CD4-positive, alpha-beta T cell treated with Interleukin-6 for 4 hours (primary cell): ENCODE data around the gene SERPINA3.

ENCODE experiments used
- DNase-seq: peaks from one replicate; pipeline ENCODE4 v3.0.0-alpha.2; 2020; ENCODE audit warnings: mixed read lengths

The SERPINA3 gene

GRCh38 chr14:94613720-94614644 is 1.8 kb downstream of the SERPINA3 start:
- no peak for DNase-seq

GRCh38 chr14:94614802-94615201 is 2.6 kb downstream of the SERPINA3 start:
- DNase-seq: no peak

GRCh38 chr14:94615254-94615653 is 3.1 kb downstream of the SERPINA3 start:
- DNase-seq: no peak

GRCh38 chr14:94615823-94616570 is 3.8 kb downstream of the SERPINA3 start:
- no peak for DNase-seq

GRCh38 chr14:94617366-94617941 is 5.3 kb downstream of the SERPINA3 start:
- no peak for DNase-seq

GRCh38 chr14:94617988-94618822 is 6.0 kb downstream of the SERPINA3 start:
- DNase-seq: no peak

GRCh38 chr14:94619297-94619696 is 7.1 kb downstream of the SERPINA3 start:
- DNase-seq: no peak

GRCh38 chr14:94620597-94620996 is 8.4 kb downstream of the SERPINA3 start:
- DNase-seq: no peak

- DNase-seq: no peak
Observed at GRCh38 chr14:94621358-94622134, 9.4 kb downstream of the SERPINA3 start.

GRCh38 chr14:94622653-94623421 is 10.6 kb downstream of the SERPINA3 start:
- no peak for DNase-seq

GRCh38 chr14:94623422-94623809 is 11.2 kb downstream of the SERPINA3 start:
- DNase-seq: no peak

- no peak for DNase-seq
Observed at GRCh38 chr14:94623856-94624499, 11.8 kb downstream of the SERPINA3 start.

- DNase-seq: no peak
Observed at GRCh38 chr14:94624537-94625352, 12.6 kb downstream of the SERPINA3 start.

- DNase-seq: no peak
Observed at GRCh38 chr14:94625353-94625635, 13.1 kb downstream of the SERPINA3 start.

GRCh38 chr14:94628578-94628977 is 16.4 kb downstream of the SERPINA3 start:
- DNase-seq: no peak

GRCh38 chr14:94630396-94630795 is 18.2 kb downstream of the SERPINA3 start:
- DNase-seq: no peak

GRCh38 chr14:94631050-94631449 is 18.9 kb downstream of the SERPINA3 start:
- no peak for DNase-seq

GRCh38 chr14:94631536-94632304 is 19.5 kb downstream of the SERPINA3 start:
- no peak for DNase-seq

- DNase-seq: no peak
Observed at GRCh38 chr14:94632305-94632590, 20.1 kb downstream of the SERPINA3 start.
